SK-N-SH (cell line): ENCODE results near the gene PAF1. TPM values are rescaled to one million over a fixed set of nuclear protein-coding genes. Genes with fewer than 3 reads are reported as not detected.
A peak's percentile ranks its signal among the peaks of the same experiment; 100 is the strongest.

Source experiments
- CTCF ChIA-PET: fragments of 300-600, 350-600 bp; formaldehyde crosslinking; extraction: SDS; loops from one replicate; lab custom pipeline; 2021; lab: Yijun Ruan, JAX
- POLR2A ChIA-PET: fragments of 350-600 bp; sonication (Branson Sonifier 250); formaldehyde crosslinking; extraction: SDS; loops from one replicate; lab custom pipeline; 2020; ENCODE audit warnings: antibody characterized with exemption, inconsistent platforms; lab: Yijun Ruan, JAX
- DNase-seq: peaks from one replicate; pipeline ENCODE4 v3.0.0; 2012
- H2AFZ ChIP-seq: fragments of 200-600 bp; sonication (generic); 2 replicates; pipeline ENCODE4 v1.8.1; 2016; ENCODE audit warnings: antibody characterized with exemption, mild to moderate bottlenecking, low read depth
- H3F3A ChIP-seq: fragments of 200-600 bp; sonication (generic); replicated peaks from 2 replicates; pipeline ENCODE3; 2016; ENCODE audit warnings: antibody characterized with exemption, mild to moderate bottlenecking; ENCODE audit not compliant: insufficient read depth
- H3K27ac ChIP-seq, 2 experiments: fragments of 200-500 bp in 1 of 2; fragments of 200-600 bp in 1 of 2; sonication (Bioruptor generic) in 1 of 2; sonication (generic), shearing (Covaris generic) in 1 of 2; 2 replicates each; pipeline versions ENCODE4 v1.5.1 to v1.6.1; 2014 to 2016; ENCODE audit warnings: low read depth in 2 of 2, inconsistent platforms in 1 of 2, low read length in 1 of 2, mild to moderate bottlenecking in 1 of 2, mixed read lengths in 1 of 2
- H3K27me3 ChIP-seq: fragments of 200-600 bp; sonication (generic), shearing (Covaris generic); 2 replicates; pipeline ENCODE4 v1.6.1; 2016; ENCODE audit warnings: mixed run types; ENCODE audit not compliant: insufficient read depth
- H3K36me3 ChIP-seq, 2 experiments: fragments of 200-500 bp in 1 of 2; fragments of 200-600 bp in 1 of 2; sonication (Bioruptor generic) in 1 of 2; sonication (generic) in 1 of 2; replicated peaks in 1 of 2; 2 replicates each; pipeline versions ENCODE3 to v1.5.1; 2014 to 2016; ENCODE audit warnings: low read length in 1 of 2, mild to moderate bottlenecking in 1 of 2; ENCODE audit not compliant: insufficient read depth in 2 of 2, control insufficient read depth in 1 of 2
- H3K4me1 ChIP-seq, 2 experiments: fragments of 200-500 bp in 1 of 2; fragments of 200-600 bp in 1 of 2; sonication (Bioruptor generic) in 1 of 2; sonication (generic), shearing (Covaris generic) in 1 of 2; 2 replicates each; pipeline versions ENCODE4 v1.5.1 to v1.6.1; 2014 to 2016; ENCODE audit warnings: low read depth in 1 of 2, low read length in 1 of 2, mixed run types in 1 of 2; ENCODE audit not compliant: insufficient read depth in 2 of 2, control insufficient read depth in 1 of 2
- H3K4me2 ChIP-seq: fragments of 200-600 bp; sonication (generic), shearing (Covaris generic); 2 replicates; pipeline ENCODE4 v1.6.1; 2017; ENCODE audit warnings: mixed run types
- H3K4me3 ChIP-seq, 2 experiments: fragments of 200-500 bp in 1 of 2; fragments of 200-600 bp in 1 of 2; sonication (Bioruptor generic) in 1 of 2; sonication (generic), shearing (Covaris generic) in 1 of 2; 2 replicates each; pipeline versions ENCODE4 v1.5.1 to v1.8.1; 2014 to 2016; ENCODE audit warnings: low read depth in 2 of 2, inconsistent platforms in 1 of 2, low read length in 1 of 2, mild to moderate bottlenecking in 1 of 2, mixed read lengths in 1 of 2, moderate library complexity in 1 of 2
- H3K79me2 ChIP-seq: fragments of 200-600 bp; sonication (generic); 2 replicates; pipeline ENCODE4 v1.8.1; 2017; ENCODE audit warnings: mild to moderate bottlenecking; ENCODE audit not compliant: insufficient read depth
- H3K9ac ChIP-seq: fragments of 200-600 bp; sonication (generic); 2 replicates; pipeline ENCODE4 v1.6.1; 2017; ENCODE audit warnings: mixed run types
- H3K9me2 ChIP-seq: fragments of 200-600 bp; sonication (generic); 2 replicates; pipeline ENCODE4 v1.6.1; 2017; ENCODE audit warnings: mixed run types
- H3K9me3 ChIP-seq: fragments of 200-600 bp; sonication (generic); 2 replicates; pipeline ENCODE4 v1.6.1; 2017; ENCODE audit warnings: mixed run types, mild to moderate bottlenecking, moderate library complexity
- H4K20me1 ChIP-seq: fragments of 200-600 bp; sonication (generic); 2 replicates; pipeline ENCODE4 v1.6.1; 2017; ENCODE audit warnings: mild to moderate bottlenecking, mixed run types; ENCODE audit not compliant: insufficient read depth
- CHD2 ChIP-seq: fragments of 150-350 bp; IDR thresholded peaks from 2 replicates; pipeline ENCODE4 v1.6.1; 2018; ENCODE audit warnings: low read length; ENCODE audit not compliant: partially characterized antibody
- ELF1 ChIP-seq: IDR thresholded peaks from 2 replicates; pipeline ENCODE4 v1.4.0; 2012
- EP300 ChIP-seq, 2 experiments: IDR thresholded peaks; 2 replicates each; pipeline versions ENCODE4 v1.4.0 to v1.6.1; 2012; ENCODE audit warnings: borderline replicate concordance in 1 of 2, low read depth in 1 of 2, low read length in 1 of 2
- EZH2phosphoT487 ChIP-seq: fragments of 200-600 bp; sonication (generic); IDR thresholded peaks from 2 replicates; pipeline ENCODE4 v1.6.1; 2017; ENCODE audit warnings: low read depth, mixed run types, mild to moderate bottlenecking, antibody characterized with exemption, moderate library complexity, borderline replicate concordance
- FOSL2 ChIP-seq: IDR thresholded peaks from 2 replicates; pipeline ENCODE4 v1.4.0; 2012; ENCODE audit warnings: low read depth, mild to moderate bottlenecking, moderate library complexity, borderline replicate concordance
- FOXJ3 ChIP-seq: sonication (generic); formaldehyde crosslinking; IDR thresholded peaks from 2 replicates; pipeline ENCODE4 v1.5.1; 2020; ENCODE audit warnings: mild to moderate bottlenecking, missing genetic modification reagents
- FOXM1 ChIP-seq: IDR thresholded peaks from 2 replicates; pipeline ENCODE4 v1.4.0; 2012; ENCODE audit warnings: low read depth, mild to moderate bottlenecking
- GABPA ChIP-seq: IDR thresholded peaks from 2 replicates; pipeline ENCODE4 v1.4.0; 2012; ENCODE audit warnings: low read depth, mild to moderate bottlenecking
- GATA2 ChIP-seq: sonication (generic); formaldehyde crosslinking; IDR thresholded peaks from 2 replicates; pipeline ENCODE4 v1.5.0; 2020; ENCODE audit warnings: mild to moderate bottlenecking, missing genetic modification reagents
- JUND ChIP-seq: IDR thresholded peaks from 2 replicates; pipeline ENCODE4 v1.4.0; 2012
- MEF2A ChIP-seq: IDR thresholded peaks from 2 replicates; pipeline ENCODE4 v1.4.0; 2012; ENCODE audit warnings: low read depth, borderline replicate concordance
- MXI1 ChIP-seq: IDR thresholded peaks from 2 replicates; pipeline ENCODE4 v1.6.1; 2012; ENCODE audit warnings: mild to moderate bottlenecking, low read depth, low read length, improper control_type of control experiment
- NFIC ChIP-seq: IDR thresholded peaks from 2 replicates; pipeline ENCODE4 v1.4.0; 2012; ENCODE audit warnings: borderline replicate concordance
- NRF1 ChIP-seq: IDR thresholded peaks from 2 replicates; pipeline ENCODE4 v1.6.1; 2012; ENCODE audit warnings: low read depth, mild to moderate bottlenecking, low read length
- PBX3 ChIP-seq: IDR thresholded peaks from 2 replicates; pipeline ENCODE4; 2012
- POLR2AphosphoS5 ChIP-seq: IDR thresholded peaks from 2 replicates; pipeline ENCODE4 v1.6.1; 2012; ENCODE audit warnings: low read depth, low read length
- RAD21 ChIP-seq: IDR thresholded peaks from 2 replicates; pipeline ENCODE4 v1.6.1; 2012; ENCODE audit warnings: mild to moderate bottlenecking, low read length
- RCOR1 ChIP-seq: fragments of 150-350 bp; IDR thresholded peaks from 2 replicates; pipeline ENCODE4 v1.6.1; 2017; ENCODE audit warnings: antibody characterized with exemption, low read length
- RXRA ChIP-seq: IDR thresholded peaks from 2 replicates; pipeline ENCODE4 v1.4.0; 2012; ENCODE audit warnings: low read depth, mild to moderate bottlenecking, borderline replicate concordance
- SMC3 ChIP-seq: IDR thresholded peaks from 2 replicates; pipeline ENCODE4 v1.6.1; 2012; ENCODE audit warnings: low read depth, low read length, improper control_type of control experiment
- TCF12 ChIP-seq: IDR thresholded peaks from 2 replicates; pipeline ENCODE4 v1.4.0; 2012
- YY1 ChIP-seq: IDR thresholded peaks from 2 replicates; pipeline ENCODE4 v1.4.0; 2012; ENCODE audit warnings: low read depth, mild to moderate bottlenecking
- WGBS: methylation state at CpG from one replicate; pipeline ENCODE4 v1.1.6; 2017; ENCODE audit warnings: low lambda C conversion rate; 5-methylcytosine and 5-hydroxymethylcytosine counted together
- polyA plus RNA-seq, 3 experiments: library from polyadenylated mRNA; depleted of rRNA; stranded (reverse); fragments of >200 nt; gene quantifications; 2 replicates each; pipeline ENCODE4 v1.2.3, GENCODE V29; 2012
- TF ChIP-seq, protein P1 (sequence below): fragments of 200-600 bp; sonication (generic); IDR thresholded peaks from 2 replicates; pipeline ENCODE4 v1.6.1; 2017; ENCODE audit warnings: antibody characterized with exemption, mild to moderate bottlenecking, moderate library complexity
- TF ChIP-seq, protein P2 (sequence below): fragments of 150-350 bp; IDR thresholded peaks from 2 replicates; pipeline ENCODE4 v1.6.1; 2016; ENCODE audit warnings: mild to moderate bottlenecking, low read depth, low read length
- TF ChIP-seq, protein P3 (sequence below): IDR thresholded peaks from 2 replicates; pipeline ENCODE4 v1.4.0; 2012; ENCODE audit warnings: low read depth
- TF ChIP-seq, protein P4 (sequence below): IDR thresholded peaks from 2 replicates; pipeline ENCODE4 v1.6.1; 2012; ENCODE audit warnings: mild to moderate bottlenecking, low read depth, low read length, moderate library complexity

PAF1 gene
- 57.6 and 65.3 TPM in 2 replicates for polyA plus RNA-seq (2012; rRNA removed)
- polyA plus RNA-seq (2012; cell fraction: cytosol; rRNA removed): 55.9 and 65.2 TPM in 2 replicates
- 76.8 and 79.5 TPM in 2 replicates for polyA plus RNA-seq (2012; cell fraction: nucleus; rRNA removed)

DNA sequence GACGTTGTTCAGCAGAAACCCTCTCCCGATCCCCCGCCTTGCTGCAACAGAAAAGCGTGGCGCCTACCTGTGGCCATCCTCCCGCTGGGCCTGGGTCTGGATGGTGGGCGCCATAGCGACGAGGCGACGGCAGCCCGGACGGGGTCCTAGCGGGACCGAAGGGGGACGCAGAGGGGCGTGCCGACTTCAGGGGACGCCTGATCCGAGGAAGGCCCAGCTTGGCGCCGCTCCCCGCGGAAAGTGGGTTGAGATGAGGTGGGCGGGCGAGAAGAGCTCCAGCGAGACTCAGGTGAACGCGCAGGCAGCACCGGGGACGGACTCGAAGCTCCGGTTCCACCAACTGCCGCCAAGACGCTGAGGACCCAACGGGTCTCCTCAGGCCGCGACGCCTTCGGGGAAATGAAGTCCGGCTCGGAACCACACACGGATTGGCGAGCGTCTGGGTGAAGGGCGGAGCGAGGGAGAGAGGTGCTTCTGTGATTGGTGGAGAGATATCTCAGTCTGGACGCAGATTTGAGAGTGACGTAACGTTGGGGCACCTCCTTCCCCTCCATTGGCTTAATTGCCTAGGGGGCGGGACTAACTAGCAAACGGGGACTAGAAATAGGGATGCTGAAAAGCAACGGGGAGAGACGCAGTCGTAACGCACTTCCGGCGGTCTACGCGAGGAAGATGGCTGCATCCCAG, at the start of gene PAF1, which contains the start of gene MED29:
TSS of gene PAF1 (minus strand) at position 356 of the 687 bp plus-strand sequence. CDS start at position 114, 242 bp downstream.
TSS of gene MED29 (plus strand) at position 628 of the 687 bp plus-strand sequence. CDS start at position 673, 45 bp downstream.
- Histone ChIP-seq H3K9me2 (no peaks in the 10 kb centered on the region), H3K36me3 (peaks cover 25 to 41% of the 10 kb centered on the region in 2 experiments), H3K4me3 (peak within 1 kb of the TSS; percentile 96 to 98), H3K27me3 (no peaks in the 10 kb centered on the region), H3K4me2 (peak within 1 kb of the TSS; percentile 82), H3K9me3 (no peaks in the 10 kb centered on the region), H3F3A (peaks cover 3% of the 10 kb centered on the region), H2AFZ (peak within 1 kb of the TSS; percentile 98), H3K4me1 (peaks cover 5 to 17% of the 10 kb centered on the region in 2 experiments; a peak in 2 of 4 replicates), H4K20me1 (no peaks in the 10 kb centered on the region), H3K27ac (peak within 1 kb of the TSS; percentile 86 to 97), H3K9ac (peak within 1 kb of the TSS; percentile 98), H3K79me2 (peaks cover 54% of the 10 kb centered on the region)
- ChIA-PET POLR2A (interaction anchor here (0.7 to 2.1 kb wide), 9 partner anchors 8 to 142 kb away, joined by 3 to 18 read pairs (median 4); partner anchors contain the start of genes EID2B, RPS16 and ZFP36), CTCF (interaction anchor here (0.7 to 4.7 kb wide), 5 partner anchors 11 to 269 kb away, joined by 3 to 53 read pairs (median 5); partner anchors contain the start of genes PLEKHG2 and RPS16)
- under 1% methylated on average over 37 of the region's 60 CpGs for WGBS
- peak; percentile 97 for DNase-seq
- TF ChIP-seq GABPA (peak; percentile 79), ELF1 (0 out of 2 replicates have a peak, but pooled peaks have one; percentile 20), RXRA (no peak), NRF1 (no peak), FOXM1 (no peak; the same call in 1 of the 2 replicates), GATA2 (CRISPR knock-in tag) (no peak), NFIC (no peak), YY1 (peak; percentile 88; the same call in 1 of the 2 replicates), RAD21 (no peak), MEF2A (no peak), POLR2AphosphoS5 (peak; percentile 99), TCF12 (no peak), RCOR1 (peak; percentile 44; the same call in 1 of the 2 replicates), EP300 (IDR thresholded peaks at IDR 0.05; ENCODE audit: borderline replicate concordance in 1 of 2, low read depth in 1 of 2, low read length in 1 of 2) (no peak), JUND (no peak), FOSL2 (no peak), EZH2phosphoT487 (no peak), CHD2 (peak; percentile 88), PBX3 (peak; percentile 99), MXI1 (peak; percentile 39), SMC3 (no peak; the same call in 1 of the 2 replicates), FOXJ3 (CRISPR knock-in tag) (no peak)
- TF ChIP-seq, protein P1, sequence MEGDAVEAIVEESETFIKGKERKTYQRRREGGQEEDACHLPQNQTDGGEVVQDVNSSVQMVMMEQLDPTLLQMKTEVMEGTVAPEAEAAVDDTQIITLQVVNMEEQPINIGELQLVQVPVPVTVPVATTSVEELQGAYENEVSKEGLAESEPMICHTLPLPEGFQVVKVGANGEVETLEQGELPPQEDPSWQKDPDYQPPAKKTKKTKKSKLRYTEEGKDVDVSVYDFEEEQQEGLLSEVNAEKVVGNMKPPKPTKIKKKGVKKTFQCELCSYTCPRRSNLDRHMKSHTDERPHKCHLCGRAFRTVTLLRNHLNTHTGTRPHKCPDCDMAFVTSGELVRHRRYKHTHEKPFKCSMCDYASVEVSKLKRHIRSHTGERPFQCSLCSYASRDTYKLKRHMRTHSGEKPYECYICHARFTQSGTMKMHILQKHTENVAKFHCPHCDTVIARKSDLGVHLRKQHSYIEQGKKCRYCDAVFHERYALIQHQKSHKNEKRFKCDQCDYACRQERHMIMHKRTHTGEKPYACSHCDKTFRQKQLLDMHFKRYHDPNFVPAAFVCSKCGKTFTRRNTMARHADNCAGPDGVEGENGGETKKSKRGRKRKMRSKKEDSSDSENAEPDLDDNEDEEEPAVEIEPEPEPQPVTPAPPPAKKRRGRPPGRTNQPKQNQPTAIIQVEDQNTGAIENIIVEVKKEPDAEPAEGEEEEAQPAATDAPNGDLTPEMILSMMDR: no peak
- TF ChIP-seq, protein P2, sequence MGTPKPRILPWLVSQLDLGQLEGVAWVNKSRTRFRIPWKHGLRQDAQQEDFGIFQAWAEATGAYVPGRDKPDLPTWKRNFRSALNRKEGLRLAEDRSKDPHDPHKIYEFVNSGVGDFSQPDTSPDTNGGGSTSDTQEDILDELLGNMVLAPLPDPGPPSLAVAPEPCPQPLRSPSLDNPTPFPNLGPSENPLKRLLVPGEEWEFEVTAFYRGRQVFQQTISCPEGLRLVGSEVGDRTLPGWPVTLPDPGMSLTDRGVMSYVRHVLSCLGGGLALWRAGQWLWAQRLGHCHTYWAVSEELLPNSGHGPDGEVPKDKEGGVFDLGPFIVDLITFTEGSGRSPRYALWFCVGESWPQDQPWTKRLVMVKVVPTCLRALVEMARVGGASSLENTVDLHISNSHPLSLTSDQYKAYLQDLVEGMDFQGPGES: peak; percentile 62
- TF ChIP-seq, protein P3, sequence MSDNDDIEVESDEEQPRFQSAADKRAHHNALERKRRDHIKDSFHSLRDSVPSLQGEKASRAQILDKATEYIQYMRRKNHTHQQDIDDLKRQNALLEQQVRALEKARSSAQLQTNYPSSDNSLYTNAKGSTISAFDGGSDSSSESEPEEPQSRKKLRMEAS: peak; percentile 45; the same call in 1 of the 2 replicates
- TF ChIP-seq, protein P4, sequence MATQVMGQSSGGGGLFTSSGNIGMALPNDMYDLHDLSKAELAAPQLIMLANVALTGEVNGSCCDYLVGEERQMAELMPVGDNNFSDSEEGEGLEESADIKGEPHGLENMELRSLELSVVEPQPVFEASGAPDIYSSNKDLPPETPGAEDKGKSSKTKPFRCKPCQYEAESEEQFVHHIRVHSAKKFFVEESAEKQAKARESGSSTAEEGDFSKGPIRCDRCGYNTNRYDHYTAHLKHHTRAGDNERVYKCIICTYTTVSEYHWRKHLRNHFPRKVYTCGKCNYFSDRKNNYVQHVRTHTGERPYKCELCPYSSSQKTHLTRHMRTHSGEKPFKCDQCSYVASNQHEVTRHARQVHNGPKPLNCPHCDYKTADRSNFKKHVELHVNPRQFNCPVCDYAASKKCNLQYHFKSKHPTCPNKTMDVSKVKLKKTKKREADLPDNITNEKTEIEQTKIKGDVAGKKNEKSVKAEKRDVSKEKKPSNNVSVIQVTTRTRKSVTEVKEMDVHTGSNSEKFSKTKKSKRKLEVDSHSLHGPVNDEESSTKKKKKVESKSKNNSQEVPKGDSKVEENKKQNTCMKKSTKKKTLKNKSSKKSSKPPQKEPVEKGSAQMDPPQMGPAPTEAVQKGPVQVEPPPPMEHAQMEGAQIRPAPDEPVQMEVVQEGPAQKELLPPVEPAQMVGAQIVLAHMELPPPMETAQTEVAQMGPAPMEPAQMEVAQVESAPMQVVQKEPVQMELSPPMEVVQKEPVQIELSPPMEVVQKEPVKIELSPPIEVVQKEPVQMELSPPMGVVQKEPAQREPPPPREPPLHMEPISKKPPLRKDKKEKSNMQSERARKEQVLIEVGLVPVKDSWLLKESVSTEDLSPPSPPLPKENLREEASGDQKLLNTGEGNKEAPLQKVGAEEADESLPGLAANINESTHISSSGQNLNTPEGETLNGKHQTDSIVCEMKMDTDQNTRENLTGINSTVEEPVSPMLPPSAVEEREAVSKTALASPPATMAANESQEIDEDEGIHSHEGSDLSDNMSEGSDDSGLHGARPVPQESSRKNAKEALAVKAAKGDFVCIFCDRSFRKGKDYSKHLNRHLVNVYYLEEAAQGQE: no peak
